Neural progenitor cell (in vitro differentiated cells): Measurements from ENCODE around the gene COL24A1. TPM values are rescaled to one million over a fixed set of nuclear protein-coding genes. Genes with fewer than 3 reads are reported as not detected.

ENCODE experiments used
- DNase-seq: peaks from one replicate; pipeline ENCODE4 v3.0.0-alpha.2; 2016; ENCODE audit warnings: low spot score
- H2AFZ ChIP-seq: fragments of 200-600 bp; sonication (generic); replicated peaks from 2 replicates; pipeline ENCODE4 v1.6.1; 2016; ENCODE audit warnings: antibody characterized with exemption
- H3F3A ChIP-seq: fragments of 200-600 bp; sonication (generic); 2 replicates; pipeline ENCODE4 v1.6.1; 2016; ENCODE audit warnings: antibody characterized with exemption, low read depth
- H3K27ac ChIP-seq: fragments of 200-600 bp; sonication (generic); 2 replicates; pipeline ENCODE4 v1.5.1; 2016; ENCODE audit warnings: mild to moderate bottlenecking
- H3K27me3 ChIP-seq: fragments of 200-600 bp; sonication (generic); 2 replicates; pipeline ENCODE4 v1.6.1; 2016; ENCODE audit warnings: mild to moderate bottlenecking, moderate library complexity
- H3K36me3 ChIP-seq: fragments of 200-600 bp; sonication (generic); 2 replicates; pipeline ENCODE4 v1.5.1; 2016
- H3K4me1 ChIP-seq: fragments of 200-600 bp; sonication (generic); 2 replicates; pipeline ENCODE4 v1.6.1; 2016; ENCODE audit warnings: mixed run types
- H3K4me2 ChIP-seq: fragments of 200-600 bp; sonication (generic); 2 replicates; pipeline ENCODE4 v1.6.1; 2016
- H3K4me3 ChIP-seq: fragments of 200-600 bp; sonication (generic); 2 replicates; pipeline ENCODE4 v1.5.1; 2016
- H3K79me2 ChIP-seq: fragments of 200-600 bp; sonication (generic); 2 replicates; pipeline ENCODE4 v1.6.1; 2016; ENCODE audit warnings: low read depth
- H3K9ac ChIP-seq: fragments of 200-600 bp; sonication (generic); 2 replicates; pipeline ENCODE4 v1.6.1; 2016
- H3K9me3 ChIP-seq: fragments of 200-600 bp; sonication (generic); 2 replicates; pipeline ENCODE4 v1.5.1; 2016; ENCODE audit warnings: low read depth
- H4K20me1 ChIP-seq: fragments of 200-600 bp; sonication (generic); 2 replicates; pipeline ENCODE4 v1.6.1; 2016; ENCODE audit warnings: low read depth
- H3K27ac Mint-ChIP-seq: 3 replicates; pipeline ENCODE4 v1.8.0; 2021; ENCODE audit warnings: mixed read lengths
- H3K27me3 Mint-ChIP-seq: 2 replicates; pipeline ENCODE4 v1.8.0; 2022; ENCODE audit warnings: low read depth, mild to moderate bottlenecking, inconsistent platforms, moderate library complexity, mixed read lengths; ENCODE audit not compliant: insufficient read depth
- H3K36me3 Mint-ChIP-seq: 3 replicates; pipeline ENCODE4 v1.8.0; 2021; ENCODE audit warnings: mixed read lengths
- H3K4me1 Mint-ChIP-seq: 3 replicates; pipeline ENCODE4 v1.8.0; 2021; ENCODE audit warnings: mixed read lengths
- H3K4me3 Mint-ChIP-seq: 3 replicates; pipeline ENCODE4 v1.8.0; 2021; ENCODE audit warnings: mild to moderate bottlenecking, moderate library complexity, mixed read lengths
- H3K9me3 Mint-ChIP-seq: 3 replicates; pipeline ENCODE4 v1.8.0; 2020; ENCODE audit warnings: mixed read lengths
- EZH2 ChIP-seq: fragments of 200-600 bp; sonication (generic); IDR thresholded peaks from 2 replicates; pipeline ENCODE4 v1.6.1; 2017; ENCODE audit warnings: antibody characterized with exemption, mild to moderate bottlenecking, moderate library complexity
- EZH2phosphoT487 ChIP-seq: fragments of 200-600 bp; sonication (generic); IDR thresholded peaks from 2 replicates; pipeline ENCODE4 v1.6.1; 2017; ENCODE audit warnings: antibody characterized with exemption
- total RNA-seq: library from RNA; depleted of rRNA; stranded (reverse); fragments of >200 nt; gene quantifications from 2 replicates; pipeline ENCODE4 v1.2.3, GENCODE V29; 2015; ENCODE audit warnings: low replicate concordance
- TF ChIP-seq, protein P1 (sequence below): fragments of 200-600 bp; sonication (generic); IDR thresholded peaks from 2 replicates; pipeline ENCODE4 v1.5.1; 2017; ENCODE audit warnings: antibody characterized with exemption, mild to moderate bottlenecking

Gene COL24A1
- total RNA-seq, 1 donor from 2014 or later, result not detected

DNA sequence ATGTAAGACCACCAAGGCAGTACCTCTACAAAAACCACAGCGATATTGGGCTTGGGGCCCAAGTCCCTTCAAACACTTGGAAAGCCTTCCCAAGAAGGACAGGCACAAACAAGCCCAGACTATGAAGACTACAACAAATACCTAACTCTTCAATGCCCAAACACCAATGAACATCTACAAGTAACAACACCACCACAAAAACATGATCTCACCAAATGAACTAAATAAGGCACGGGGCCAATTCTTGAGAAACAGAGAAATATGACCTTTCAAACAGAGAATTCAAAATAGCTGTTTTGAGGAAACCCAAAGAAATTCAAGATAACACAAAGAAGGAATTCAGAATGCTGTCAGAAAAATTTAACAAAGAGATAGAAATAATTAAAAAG is 86.8 kb downstream of the COL24A1 start:
- Histone ChIP-seq H3K36me3 (no peaks in the 10 kb centered on the region), H3K9ac (no peak overlapping the region), H3K79me2 (no peaks in the 10 kb centered on the region), H2AFZ (no peak overlapping the region), H3K4me1 (peaks cover 5% of the 10 kb centered on the region), H3K4me2 (no peak overlapping the region), H4K20me1 (no peaks in the 10 kb centered on the region), H3K4me3 (no peak overlapping the region), H3K27ac (no peak overlapping the region), H3K27me3 (no peaks in the 10 kb centered on the region), H3F3A (no peaks in the 10 kb centered on the region), H3K9me3 (no peaks in the 10 kb centered on the region)
- no peak for DNase-seq
- TF ChIP-seq EZH2phosphoT487 (no peak), EZH2 (no peak)
- TF ChIP-seq, protein P1, sequence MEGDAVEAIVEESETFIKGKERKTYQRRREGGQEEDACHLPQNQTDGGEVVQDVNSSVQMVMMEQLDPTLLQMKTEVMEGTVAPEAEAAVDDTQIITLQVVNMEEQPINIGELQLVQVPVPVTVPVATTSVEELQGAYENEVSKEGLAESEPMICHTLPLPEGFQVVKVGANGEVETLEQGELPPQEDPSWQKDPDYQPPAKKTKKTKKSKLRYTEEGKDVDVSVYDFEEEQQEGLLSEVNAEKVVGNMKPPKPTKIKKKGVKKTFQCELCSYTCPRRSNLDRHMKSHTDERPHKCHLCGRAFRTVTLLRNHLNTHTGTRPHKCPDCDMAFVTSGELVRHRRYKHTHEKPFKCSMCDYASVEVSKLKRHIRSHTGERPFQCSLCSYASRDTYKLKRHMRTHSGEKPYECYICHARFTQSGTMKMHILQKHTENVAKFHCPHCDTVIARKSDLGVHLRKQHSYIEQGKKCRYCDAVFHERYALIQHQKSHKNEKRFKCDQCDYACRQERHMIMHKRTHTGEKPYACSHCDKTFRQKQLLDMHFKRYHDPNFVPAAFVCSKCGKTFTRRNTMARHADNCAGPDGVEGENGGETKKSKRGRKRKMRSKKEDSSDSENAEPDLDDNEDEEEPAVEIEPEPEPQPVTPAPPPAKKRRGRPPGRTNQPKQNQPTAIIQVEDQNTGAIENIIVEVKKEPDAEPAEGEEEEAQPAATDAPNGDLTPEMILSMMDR, result no peak
- Mint-ChIP-seq H3K27me3 (peaks cover 4% of the 10 kb centered on the region), H3K4me1 (peaks cover 6% of the 10 kb centered on the region), H3K36me3 (no peaks in the 10 kb centered on the region), H3K27ac (no peak overlapping the region), H3K4me3 (no peak overlapping the region), H3K9me3 (no peaks in the 10 kb centered on the region)

DNA sequence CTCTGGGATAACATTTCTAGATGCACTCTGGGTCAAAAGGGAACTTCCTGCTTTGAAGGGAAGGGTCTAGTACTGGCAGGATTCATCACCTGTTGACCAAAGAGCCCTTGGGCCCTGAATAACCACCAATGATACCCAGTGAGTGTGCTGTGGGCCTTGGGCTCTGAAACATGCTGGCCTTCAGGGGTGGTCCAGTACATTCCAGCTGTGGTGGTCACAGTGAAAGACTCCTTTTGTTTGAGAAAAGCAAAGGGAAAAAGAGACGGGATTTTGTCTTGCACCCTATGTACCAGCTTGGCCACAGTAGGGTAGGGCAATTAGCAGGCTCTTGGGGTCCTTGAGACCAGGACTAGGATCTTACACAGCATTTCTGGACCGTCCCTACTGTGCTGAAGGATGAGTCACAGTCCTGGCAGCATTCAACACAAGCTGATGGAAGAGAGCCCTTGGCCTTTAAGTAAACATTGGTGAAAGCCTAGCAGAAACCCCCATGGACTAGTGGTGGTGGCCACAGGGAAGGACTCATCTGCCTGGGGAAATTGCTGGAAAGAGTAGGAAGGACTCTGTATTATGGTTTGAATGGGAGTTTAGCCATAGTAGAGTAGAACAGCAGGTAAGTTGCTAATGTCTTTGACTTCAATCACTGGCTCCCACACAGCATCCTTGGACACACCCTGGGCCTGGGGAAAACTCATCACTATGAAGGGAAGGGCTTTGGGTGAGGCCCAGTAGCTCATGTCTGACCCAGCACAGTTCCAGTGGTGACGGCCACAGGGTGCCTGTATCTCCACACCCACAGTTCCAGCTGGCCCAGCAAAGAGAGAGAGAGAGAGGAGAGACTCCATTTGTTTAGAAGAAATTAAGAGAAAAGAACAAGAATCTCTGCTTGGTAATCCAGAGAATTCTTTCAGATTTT is 87.5 kb downstream of the COL24A1 start:
- no peak overlapping the region for H3K4me3 ChIP-seq
- H3K27me3 Mint-ChIP-seq, result peaks cover 4% of the 10 kb centered on the region
- H3K9me3 ChIP-seq, result no peaks in the 10 kb centered on the region
- no peaks in the 10 kb centered on the region for H3K36me3 Mint-ChIP-seq
- H3F3A ChIP-seq, result no peaks in the 10 kb centered on the region
- H3K27ac Mint-ChIP-seq, result no peak overlapping the region
- H3K4me1 ChIP-seq, result peaks cover 8% of the 10 kb centered on the region
- TF ChIP-seq EZH2phosphoT487 (no peak), EZH2 (no peak)
- TF ChIP-seq, protein P1, result no peak
- no peak overlapping the region for H3K9ac ChIP-seq
- no peaks in the 10 kb centered on the region for H3K27me3 ChIP-seq
- H3K27ac ChIP-seq, result no peak overlapping the region
- H3K4me3 Mint-ChIP-seq, result no peak overlapping the region
- no peak overlapping the region for H3K4me2 ChIP-seq
- H3K4me1 Mint-ChIP-seq, result peaks cover 6% of the 10 kb centered on the region
- no peak for DNase-seq
- H2AFZ ChIP-seq, result no peak overlapping the region
- no peaks in the 10 kb centered on the region for H3K36me3 ChIP-seq
- no peaks in the 10 kb centered on the region for H3K9me3 Mint-ChIP-seq
- no peaks in the 10 kb centered on the region for H4K20me1 ChIP-seq
- H3K79me2 ChIP-seq, result no peaks in the 10 kb centered on the region

DNA sequence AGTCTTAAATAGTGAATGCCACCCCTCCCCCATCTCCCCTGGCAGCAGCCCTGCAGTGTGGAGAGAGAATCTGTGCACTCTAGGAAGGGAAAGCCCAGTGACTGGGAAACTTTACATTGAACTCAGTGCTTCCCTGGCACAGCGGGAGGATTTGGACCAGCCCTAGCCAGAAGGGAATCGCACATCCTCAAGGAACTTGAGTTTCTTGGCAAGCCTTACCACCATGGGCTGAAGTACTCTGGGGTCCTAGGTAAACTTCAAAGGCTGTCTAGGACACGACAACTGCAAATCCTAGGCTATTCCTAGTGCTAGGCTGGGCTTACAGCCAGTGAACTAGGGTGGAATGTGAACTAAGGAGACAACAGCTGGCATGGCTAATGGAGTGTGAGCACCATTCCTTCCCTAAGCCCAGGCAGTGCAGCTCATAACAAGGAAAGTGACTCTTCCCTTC is 88.3 kb downstream of the COL24A1 start:
- Mint-ChIP-seq H3K27ac (no peak overlapping the region), H3K4me3 (no peak overlapping the region), H3K27me3 (peaks cover 4% of the 10 kb centered on the region), H3K9me3 (no peaks in the 10 kb centered on the region), H3K4me1 (peaks cover 6% of the 10 kb centered on the region), H3K36me3 (no peaks in the 10 kb centered on the region)
- Histone ChIP-seq H3K36me3 (no peaks in the 10 kb centered on the region), H3K4me3 (no peak overlapping the region), H3K27me3 (no peaks in the 10 kb centered on the region), H3F3A (no peaks in the 10 kb centered on the region), H3K9ac (no peak overlapping the region), H3K9me3 (no peaks in the 10 kb centered on the region), H3K4me2 (no peak overlapping the region), H4K20me1 (no peaks in the 10 kb centered on the region), H3K79me2 (no peaks in the 10 kb centered on the region), H3K27ac (no peak overlapping the region), H3K4me1 (peaks cover 8% of the 10 kb centered on the region), H2AFZ (no peak overlapping the region)
- no peak for DNase-seq
- TF ChIP-seq EZH2phosphoT487 (no peak), EZH2 (no peak)
- TF ChIP-seq, protein P1, result no peak
